DLD1 (cell line): ENCODE measurements around the gene ITSN1.
"Not testable (repeated sequence)": the region's sequence is repeated elsewhere in the genome, so short reads cannot be mapped to it uniquely, and the experiment has no call there.

Experiments used
- in situ Hi-C: cut with HindIII; loops from 2 replicates; pipeline ENCODE4 v1.10.0; 2017; ENCODE audit warnings: low sequenced_read_pairs

Gene ITSN1

DNA sequence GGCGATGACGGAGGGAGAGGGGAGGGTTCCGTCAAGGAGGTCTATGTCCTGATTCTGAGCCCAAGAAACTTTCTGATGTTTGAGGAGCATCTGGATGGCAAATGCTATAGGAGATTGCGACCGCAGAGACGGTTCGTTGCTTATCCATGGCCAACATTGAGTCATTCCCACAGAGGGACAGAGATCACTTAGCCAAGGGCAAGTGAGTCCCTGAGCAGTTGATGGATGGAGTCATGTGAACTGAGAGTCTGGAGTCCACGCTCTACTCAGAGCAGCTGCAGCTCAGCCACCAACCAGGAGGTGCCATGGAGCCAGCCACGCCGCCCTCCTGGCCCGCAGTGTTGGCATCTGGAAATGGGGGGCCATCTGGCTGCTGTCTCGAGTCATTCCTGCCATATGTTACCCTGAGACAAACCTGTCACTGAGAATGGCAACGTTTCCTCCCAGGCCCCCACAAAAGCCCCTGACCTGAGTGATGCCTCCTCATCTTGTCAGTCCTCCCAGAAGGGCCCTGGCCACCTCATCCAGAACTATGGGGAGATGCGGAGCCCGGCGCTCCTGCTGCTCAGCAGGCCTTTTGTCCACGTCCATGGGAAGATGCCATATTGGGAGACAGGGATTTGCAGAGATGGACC, 214.7 kb downstream of the ITSN1 start:
- in situ Hi-C loops = no loop called here

DNA sequence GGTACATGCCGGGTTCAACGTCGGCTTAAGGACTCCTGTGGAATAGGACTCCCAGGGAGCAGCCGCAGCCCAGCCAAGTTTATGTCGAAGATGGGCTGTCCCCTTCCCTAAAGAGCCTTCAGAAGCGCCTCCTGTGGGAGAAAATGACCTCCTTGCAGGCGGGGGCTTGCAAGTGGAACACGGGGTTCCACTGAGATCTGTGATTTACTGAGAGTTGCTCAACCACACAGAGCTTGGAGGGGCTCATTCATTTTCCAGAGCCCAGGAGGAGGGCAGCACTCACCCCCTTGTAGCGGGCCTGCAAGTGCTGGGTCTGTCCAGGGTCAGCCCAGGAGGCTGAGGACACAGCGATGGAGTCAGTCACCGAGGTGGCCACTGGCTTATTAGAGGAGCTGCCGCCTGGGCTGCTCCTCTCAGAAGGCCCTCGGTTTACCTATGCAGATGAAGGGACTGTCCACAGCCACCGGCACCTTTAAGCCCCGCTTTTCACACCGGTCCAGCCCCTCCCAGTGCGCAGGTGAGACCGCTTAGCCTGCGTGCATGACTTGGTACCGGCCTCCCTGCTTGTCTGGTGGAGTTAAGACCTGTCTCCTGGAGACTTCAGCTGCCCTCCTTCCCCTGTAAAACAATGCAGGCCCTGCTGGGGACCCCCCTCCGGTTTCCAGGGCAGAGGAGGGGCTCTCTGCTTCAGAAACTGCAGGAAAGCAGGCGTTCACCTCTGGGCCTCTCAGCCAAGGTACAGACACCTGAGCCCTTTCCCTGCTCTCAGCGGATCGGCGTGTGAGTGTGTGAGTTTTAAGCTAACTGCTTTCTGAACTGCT, 215.8 kb downstream of the ITSN1 start:
- in situ Hi-C loops = no loop called here

DNA sequence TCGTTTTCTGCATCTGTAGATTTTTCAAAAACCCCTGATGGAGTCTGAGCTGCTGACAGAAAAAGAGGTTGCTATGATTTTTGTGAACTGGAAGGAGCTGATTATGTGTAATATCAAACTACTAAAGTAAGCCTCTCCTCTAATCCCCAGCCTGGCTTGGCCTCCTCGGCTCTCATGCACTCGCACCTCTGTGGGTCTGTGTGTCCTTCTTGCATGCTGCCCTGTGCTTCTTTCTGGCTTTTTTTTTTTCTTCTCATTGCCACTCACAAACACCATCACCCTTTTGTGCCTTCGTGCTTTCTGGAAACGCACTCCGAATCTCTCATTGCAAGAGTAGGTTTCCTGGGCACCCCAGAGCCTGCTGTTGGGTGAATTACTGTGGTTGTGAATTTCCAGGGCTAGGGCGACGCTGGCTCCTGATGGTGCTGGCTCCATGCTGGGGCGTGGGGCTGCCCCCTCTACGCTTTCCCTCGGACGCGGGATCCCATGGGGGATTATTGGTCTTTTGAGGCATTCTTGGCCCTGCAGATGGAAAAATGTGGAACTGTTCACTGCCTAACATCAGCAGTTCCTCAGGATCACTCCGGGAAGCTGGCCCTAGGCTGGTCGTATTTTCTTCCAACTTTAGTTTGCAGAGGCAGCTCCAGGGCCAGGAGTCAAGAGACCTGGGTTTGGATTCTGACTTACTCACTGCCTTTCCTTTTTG, 216.5 kb downstream of the ITSN1 start:
- in situ Hi-C loops = no loop called here

GRCh38 chr21:33859373-33860102, 217.2 kb downstream of the ITSN1 start:
- in situ Hi-C loops = no loop called here

DNA sequence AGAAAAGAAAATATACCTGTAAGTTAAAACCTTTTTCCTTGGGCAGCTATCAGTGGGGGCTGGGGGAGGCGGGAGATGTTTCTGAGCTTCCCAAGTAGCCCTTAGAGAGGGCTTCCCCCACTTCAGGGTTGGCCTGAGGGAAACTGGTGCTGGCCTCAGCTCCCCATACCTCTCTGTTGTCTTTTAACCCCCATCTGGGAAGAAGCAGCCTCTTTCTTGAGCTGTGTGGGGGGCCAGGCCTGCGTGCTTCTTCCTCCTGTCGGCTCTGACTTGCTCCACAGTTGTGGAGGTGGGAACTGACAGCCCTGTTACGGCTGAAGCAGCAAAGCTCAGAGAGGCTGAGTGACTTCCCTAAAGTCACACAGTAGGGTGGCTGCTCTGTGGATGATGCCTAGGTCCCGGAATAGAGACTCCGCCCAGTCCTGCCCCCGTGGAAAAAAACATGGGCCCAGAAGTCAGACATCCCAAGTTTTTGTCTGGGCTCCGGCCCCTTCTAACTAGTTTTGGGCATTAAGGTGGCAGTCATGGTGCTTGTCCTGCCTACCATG, 218.1 kb downstream of the ITSN1 start:
- in situ Hi-C loops = no loop called here

GRCh38 chr21:33861125-33861524, 218.8 kb downstream of the ITSN1 start:
- in situ Hi-C loops = no loop called here

DNA sequence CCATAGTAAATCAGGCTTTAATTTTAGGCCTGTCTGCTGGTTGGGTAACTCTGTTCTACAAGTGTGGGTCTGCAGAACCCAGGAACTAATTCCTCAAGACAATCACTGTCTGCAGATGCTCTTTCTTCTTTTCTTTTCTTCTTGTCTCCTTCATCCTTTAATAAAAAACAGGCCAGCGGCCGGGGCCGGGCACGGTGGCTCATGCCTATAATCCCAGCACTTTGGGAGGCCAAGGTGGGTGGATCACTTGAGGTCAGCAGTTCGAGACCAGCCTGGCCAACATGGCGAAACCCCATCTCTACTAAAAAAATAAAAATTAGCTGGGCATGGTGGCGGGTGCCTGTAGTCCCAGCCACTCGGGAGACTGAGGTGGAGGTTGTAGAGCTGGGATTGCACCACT, 220.9 kb downstream of the ITSN1 start:
- in situ Hi-C loops = not testable (repeated sequence)

GRCh38 chr21:33864150-33864549, 221.8 kb downstream of the ITSN1 start:
- in situ Hi-C loops = no loop called here

GRCh38 chr21:33865176-33865575, 222.9 kb downstream of the ITSN1 start:
- in situ Hi-C loops = no loop called here

DNA sequence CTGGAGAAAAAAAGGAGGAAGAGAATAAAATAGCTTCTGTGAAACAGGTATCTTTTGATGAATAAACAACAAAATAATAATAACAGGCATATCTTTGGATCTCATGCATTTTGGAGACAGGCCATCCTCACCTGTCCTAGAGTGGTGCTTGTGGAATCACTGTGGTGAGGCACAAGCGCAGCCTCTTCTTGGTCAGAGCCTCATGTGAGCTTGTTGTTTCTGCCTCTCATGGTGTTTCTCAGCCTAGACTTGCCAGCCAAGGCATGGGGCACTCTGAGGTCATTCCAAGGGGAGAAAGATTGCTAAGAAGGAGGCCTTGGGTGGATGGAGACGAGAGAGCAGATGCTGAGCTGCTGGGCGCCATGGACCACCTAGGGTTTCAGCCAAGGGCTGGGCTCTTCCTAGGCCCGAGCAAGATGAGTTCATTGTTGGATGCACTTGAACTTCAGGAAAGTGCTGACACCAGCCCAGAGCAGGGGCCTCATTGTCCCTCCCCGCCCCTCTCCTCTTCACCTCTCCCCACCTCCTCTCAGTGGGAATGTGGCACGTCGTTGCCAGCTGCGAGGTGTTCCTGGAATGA, 223.8 kb downstream of the ITSN1 start:
- in situ Hi-C loops = no loop called here

DNA sequence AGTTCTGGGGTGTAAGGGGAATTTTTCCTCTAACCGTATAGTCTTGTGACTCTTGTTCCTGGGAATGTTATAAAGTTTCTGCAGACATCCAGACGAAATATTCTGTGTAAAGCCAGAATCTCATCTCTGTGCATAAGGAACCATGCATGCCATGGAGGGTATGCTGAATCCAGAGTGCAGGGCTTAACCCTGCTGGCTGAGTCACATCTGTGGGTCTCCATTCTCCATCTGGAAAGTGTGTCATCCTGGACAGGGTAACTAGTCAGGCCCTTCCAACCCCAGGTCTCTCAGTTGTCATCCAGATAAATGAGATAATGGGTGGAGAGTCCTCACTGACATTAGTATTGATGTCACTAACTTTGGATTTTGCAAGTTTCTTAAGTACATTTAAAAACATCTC, 224.5 kb downstream of the ITSN1 start:
- in situ Hi-C loops = no loop called here

- in situ Hi-C loops = not testable (repeated sequence)
Observed at GRCh38 chr21:33867868-33868267, 225.6 kb downstream of the ITSN1 start.

DNA sequence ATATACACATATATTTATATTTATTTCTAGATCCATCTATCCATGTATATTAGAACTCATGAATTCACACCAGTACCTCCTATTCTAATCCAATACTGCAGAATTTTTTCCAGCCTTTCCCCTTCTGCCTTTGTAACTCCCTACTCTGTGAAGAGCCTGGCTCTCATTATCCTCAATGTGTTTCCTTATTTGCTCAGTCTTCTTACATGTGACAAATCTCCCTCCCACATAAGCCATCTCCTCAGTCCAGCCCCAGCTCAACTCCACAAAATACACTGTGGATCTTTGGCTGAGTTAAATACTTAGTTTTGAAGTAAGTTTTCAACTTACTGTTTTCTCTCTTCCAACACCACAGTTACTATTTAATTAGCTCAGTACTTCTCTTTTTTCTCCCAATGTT, 227.6 kb downstream of the ITSN1 start:
- in situ Hi-C loops = no loop called here

- in situ Hi-C loops = no loop called here
Observed at GRCh38 chr21:33870768-33871167, 228.5 kb downstream of the ITSN1 start.

DNA sequence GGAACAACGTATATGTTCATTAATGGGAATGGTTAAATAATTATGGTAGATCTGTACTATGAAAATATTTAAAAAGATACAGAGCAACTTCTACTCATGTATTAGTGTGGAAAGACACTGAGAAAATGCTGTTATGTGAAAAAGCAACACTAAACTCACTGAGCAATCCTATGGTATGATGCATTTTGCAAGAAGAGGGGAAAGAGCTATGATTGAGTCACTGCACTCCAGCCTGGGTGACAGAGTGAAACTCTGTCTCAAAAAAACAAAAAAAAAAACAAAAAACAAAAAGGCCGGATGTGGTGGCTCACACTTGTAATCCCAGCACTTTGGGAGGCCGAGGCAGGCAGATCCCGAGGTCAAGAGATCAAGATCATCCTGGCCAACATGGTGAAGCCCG, 228.9 kb downstream of the ITSN1 start:
- in situ Hi-C loops = no loop called here

DNA sequence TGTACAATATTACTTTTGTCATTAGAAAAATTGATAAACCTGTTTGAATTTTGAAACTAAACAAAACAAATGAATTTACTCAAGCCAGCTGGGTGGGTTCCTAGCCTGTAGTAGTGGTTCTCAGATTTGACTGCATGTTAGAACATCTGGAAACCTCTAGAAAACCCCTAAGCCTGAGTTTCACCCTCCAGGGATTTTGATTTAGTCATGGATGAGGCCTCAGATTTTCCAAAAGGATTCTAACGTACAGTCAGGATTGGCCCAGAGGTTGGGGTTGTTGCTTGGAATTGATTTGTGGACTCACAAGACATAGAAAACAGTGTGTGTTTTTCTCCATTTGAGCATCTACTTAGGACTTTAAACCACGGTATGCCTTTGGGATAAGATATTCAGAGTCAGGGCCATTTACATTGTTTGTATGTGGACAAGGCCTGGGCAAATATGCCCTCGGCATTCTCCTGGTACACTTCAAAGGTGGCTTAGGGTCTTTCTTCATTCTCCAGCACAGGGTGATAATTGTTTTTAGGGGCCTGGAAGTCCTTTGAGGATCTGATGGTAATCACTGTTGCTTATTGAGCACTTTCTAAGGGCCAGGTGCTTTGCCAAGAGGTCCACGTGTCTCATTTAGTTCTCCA, 230.7 kb downstream of the ITSN1 start:
- in situ Hi-C loops = no loop called here

DNA sequence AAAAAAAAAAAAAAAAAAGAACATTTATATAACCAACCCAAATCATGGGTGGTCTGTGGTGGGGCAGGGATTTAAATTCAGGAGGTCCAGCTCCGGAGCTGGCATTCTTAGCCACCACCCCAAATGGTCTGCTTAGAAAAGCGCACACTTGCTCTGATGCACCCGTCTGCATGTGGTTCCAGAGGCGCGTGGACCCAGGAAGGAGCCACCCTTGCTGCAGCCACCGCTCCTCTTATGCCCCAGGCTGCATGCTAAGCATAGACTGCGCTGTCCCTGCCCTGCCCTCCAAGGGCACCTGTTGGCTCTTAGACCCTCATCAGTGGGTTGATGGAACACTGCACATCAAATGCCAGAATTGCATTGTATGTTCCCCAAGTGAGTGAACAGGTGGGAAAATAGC, 231.9 kb downstream of the ITSN1 start:
- in situ Hi-C loops = no loop called here

GRCh38 chr21:33875026-33875695, 232.9 kb downstream of the ITSN1 start:
- in situ Hi-C loops = no loop called here

DNA sequence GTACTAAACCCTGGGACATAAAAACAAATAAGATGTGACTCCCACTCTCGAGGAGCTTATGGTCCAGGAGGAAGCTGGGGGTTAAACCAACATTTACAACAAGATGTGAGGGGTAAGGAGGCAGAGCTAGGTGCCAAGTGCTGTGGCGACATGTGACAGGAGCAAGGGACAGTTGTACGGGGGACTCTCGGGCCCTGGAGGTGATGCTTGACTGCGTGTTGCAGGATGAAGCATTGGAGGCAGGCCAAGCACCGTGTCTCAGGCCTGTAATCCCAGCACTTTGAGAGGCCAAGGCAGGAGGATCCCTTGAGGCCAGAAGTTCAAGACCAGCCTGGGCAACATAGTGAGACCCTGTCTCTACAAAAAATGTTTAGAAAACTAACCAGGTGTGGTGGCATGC, 236.5 kb downstream of the ITSN1 start:
- in situ Hi-C loops = no loop called here

DNA sequence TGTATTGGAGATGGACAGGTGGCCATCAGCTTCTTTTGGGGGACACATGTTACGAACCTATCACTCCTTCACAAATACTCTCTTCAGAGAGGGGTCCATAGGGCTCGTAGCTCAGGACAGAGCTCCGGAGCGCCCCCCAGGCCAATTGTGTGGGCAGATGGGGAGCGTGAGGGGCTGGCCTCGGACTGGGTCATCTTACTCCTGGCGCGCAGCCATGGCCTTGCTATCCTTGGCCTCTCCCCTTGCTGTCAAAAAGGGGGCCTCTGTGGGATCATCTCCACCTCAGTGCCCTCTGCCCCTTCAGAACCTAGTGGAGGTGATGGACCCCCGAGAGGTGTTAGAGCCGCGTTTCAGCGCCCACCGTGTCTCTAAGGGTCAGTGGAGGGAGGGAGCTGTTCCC, 238.3 kb downstream of the ITSN1 start:
- in situ Hi-C loops = no loop called here
